ENCODE data around the gene TMEM38B. TPM values are rescaled to one million over a fixed set of nuclear protein-coding genes. Genes with fewer than 3 reads are reported as not detected.
"Not testable (repeated sequence)": the region's sequence is repeated elsewhere in the genome, so short reads cannot be mapped to it uniquely, and the experiment has no call there.

The TMEM38B gene
- total RNA-seq, 1 donor from 2014 or later, result 6.6 TPM

- no peak overlapping the region for H3K4me3 ChIP-seq (ENCODE audit: low read depth, low read length)
- no peak for TF ChIP-seq CTCF (conservative IDR thresholded peaks at IDR 0.05; ENCODE audit: low read depth, low read length)
- no peak for DNase-seq (ENCODE audit: low read depth)
Observed at GRCh38 chr9:105713260-105714019, 19.1 kb downstream of the TMEM38B start.

GRCh38 chr9:105714020-105714331, 19.6 kb downstream of the TMEM38B start:
- no peak overlapping the region for H3K4me3 ChIP-seq (ENCODE audit: low read depth, low read length)
- DNase-seq (ENCODE audit: low read depth), result no peak
- TF ChIP-seq CTCF (conservative IDR thresholded peaks at IDR 0.05; ENCODE audit: low read depth, low read length), result no peak

GRCh38 chr9:105716146-105716545, 21.8 kb downstream of the TMEM38B start:
- TF ChIP-seq CTCF (conservative IDR thresholded peaks at IDR 0.05; ENCODE audit: low read depth, low read length), result no peak
- no peak for DNase-seq (ENCODE audit: low read depth)
- H3K4me3 ChIP-seq (ENCODE audit: low read depth, low read length), result no peak overlapping the region

- no peak for TF ChIP-seq CTCF (conservative IDR thresholded peaks at IDR 0.05; ENCODE audit: low read depth, low read length)
- no peak for DNase-seq (ENCODE audit: low read depth)
- H3K4me3 ChIP-seq (ENCODE audit: low read depth, low read length), result no peak overlapping the region
Observed at GRCh38 chr9:105722099-105722498, 27.8 kb downstream of the TMEM38B start.

GRCh38 chr9:105725370-105725769, 31.0 kb downstream of the TMEM38B start:
- DNase-seq (ENCODE audit: low read depth), result no peak
- H3K4me3 ChIP-seq (ENCODE audit: low read depth, low read length), result no peak overlapping the region
- no peak for TF ChIP-seq CTCF (conservative IDR thresholded peaks at IDR 0.05; ENCODE audit: low read depth, low read length)

- H3K4me3 ChIP-seq (ENCODE audit: low read depth, low read length); DNase-seq (ENCODE audit: low read depth): not testable (repeated sequence)
Observed at GRCh38 chr9:105728230-105728629, 33.9 kb downstream of the TMEM38B start.

GRCh38 chr9:105731420-105731819, 37.1 kb downstream of the TMEM38B start:
- not testable (repeated sequence) for H3K4me3 ChIP-seq (ENCODE audit: low read depth, low read length); DNase-seq (ENCODE audit: low read depth)

- no peak for DNase-seq (ENCODE audit: low read depth)
- no peak for TF ChIP-seq CTCF (conservative IDR thresholded peaks at IDR 0.05; ENCODE audit: low read depth, low read length)
- no peak overlapping the region for H3K4me3 ChIP-seq (ENCODE audit: low read depth, low read length)
Observed at GRCh38 chr9:105735366-105735765, 41.0 kb downstream of the TMEM38B start.

Measured in epithelial cell of proximal tubule (primary cell).